NCI-H146 treated with DMSO at 0.1 percent for 48 hours (cell line): ENCODE results near the gene CHADL.
"Not testable (repeated sequence)": the region's sequence is repeated elsewhere in the genome, so short reads cannot be mapped to it uniquely, and the experiment has no call there.

Source experiments
- DNase-seq: peaks from one replicate; lab custom pipeline; 2025; ENCODE audit not compliant: unreplicated experiment; lab: John Stamatoyannopoulos, UW

Gene CHADL

GRCh38 chr22:41240377-41241132, at the start of gene CHADL:
CHADL (minus strand) TSS chr22:41240931; CDS start chr22:41240881, 50 bp downstream.
- no peak for DNase-seq

GRCh38 chr22:41289671-41290070, 48.9 kb upstream of the CHADL start:
- no peak for DNase-seq

DNA sequence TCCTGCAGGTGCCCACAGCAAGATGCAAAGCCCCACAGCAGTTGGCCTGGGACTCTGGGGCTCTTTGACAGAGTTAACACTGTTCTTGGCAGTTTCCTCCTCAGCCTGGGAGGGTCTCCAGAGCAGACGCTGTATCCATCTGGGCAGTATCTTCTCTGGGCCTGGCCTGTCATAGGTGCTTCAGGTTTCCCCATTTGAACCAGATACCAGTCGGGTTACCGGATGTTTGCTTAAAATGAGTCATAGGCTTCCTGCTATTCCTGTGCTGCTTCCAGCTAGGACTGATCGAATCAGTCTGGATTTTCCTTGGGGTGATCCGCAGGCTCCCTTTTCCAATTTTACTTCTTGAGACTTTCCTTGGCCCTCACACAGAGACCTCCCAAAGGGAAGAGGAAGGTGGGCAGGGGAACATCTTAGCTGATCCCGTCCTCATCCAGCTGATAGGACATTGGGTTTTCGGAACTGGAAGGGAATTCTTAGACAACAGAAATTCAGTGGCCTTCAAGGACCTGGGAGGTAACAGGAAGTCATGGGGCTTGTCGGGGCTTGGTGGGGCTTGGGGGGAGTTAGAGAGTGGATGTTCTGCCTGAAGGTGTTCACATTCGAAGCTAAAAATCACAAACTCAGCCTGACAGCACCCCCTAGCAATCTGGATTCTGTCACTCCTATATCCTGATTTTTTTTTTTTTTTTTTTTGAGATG, 47.7 kb upstream of the CHADL start:
- DNase-seq, result peak; percentile 22

GRCh38 chr22:41286639-41287091, 45.9 kb upstream of the CHADL start:
- no peak for DNase-seq

- peak; percentile 92 for DNase-seq
Measured at GRCh38 chr22:41285820-41286638, 45.3 kb upstream of the CHADL start, which contains the start of gene RANGAP1. RANGAP1 (minus strand) TSS chr22:41286187; CDS start chr22:41281044, 5,143 bp downstream.

GRCh38 chr22:41285441-41285819, 44.7 kb upstream of the CHADL start:
- peak; percentile 23 for DNase-seq

DNA sequence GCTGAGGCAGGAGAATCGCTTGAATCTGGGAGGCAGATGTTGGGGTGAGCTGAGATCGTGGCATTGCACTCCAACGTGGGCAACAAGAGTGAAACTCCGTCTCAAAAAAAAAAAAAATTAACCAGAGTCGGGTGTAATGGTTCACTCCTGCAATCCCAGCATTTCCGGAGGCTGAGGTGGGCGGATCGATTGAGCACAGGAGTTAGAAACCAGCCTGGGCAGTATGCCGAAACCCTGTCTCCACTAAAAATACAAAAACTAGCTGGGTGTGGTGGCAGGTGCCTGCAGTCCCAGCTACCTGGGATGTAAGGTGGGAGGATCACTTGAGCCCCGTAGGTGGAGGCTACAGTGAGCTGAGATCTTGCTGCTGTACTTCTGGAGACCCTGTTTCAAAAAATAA, 43.7 kb upstream of the CHADL start:
- no peak for DNase-seq

- no peak for DNase-seq
Measured at GRCh38 chr22:41280854-41281253, 40.1 kb upstream of the CHADL start.

- no peak for DNase-seq
Measured at GRCh38 chr22:41280065-41280464, 39.3 kb upstream of the CHADL start.

GRCh38 chr22:41274856-41275255, 34.1 kb upstream of the CHADL start:
- DNase-seq, result no peak

DNA sequence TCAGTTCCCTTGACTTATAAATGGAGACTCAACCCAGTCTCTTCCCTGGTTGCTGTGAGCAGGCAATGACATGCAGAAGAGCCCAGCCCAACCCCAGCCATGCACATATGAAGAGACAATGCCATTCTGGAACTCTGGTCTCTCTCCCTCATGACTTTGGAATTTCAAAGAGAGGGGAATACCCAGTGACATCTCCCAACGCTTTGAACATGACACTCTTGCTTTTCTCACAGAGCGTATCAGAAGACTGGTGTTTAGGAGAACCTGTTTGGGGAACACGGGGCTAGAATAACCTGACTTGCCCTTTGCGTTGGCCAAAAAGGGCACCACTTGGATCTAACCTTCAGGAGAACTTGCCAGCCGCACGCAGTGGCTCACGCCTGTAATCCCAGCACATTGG, 32.4 kb upstream of the CHADL start:
- no peak for DNase-seq

DNA sequence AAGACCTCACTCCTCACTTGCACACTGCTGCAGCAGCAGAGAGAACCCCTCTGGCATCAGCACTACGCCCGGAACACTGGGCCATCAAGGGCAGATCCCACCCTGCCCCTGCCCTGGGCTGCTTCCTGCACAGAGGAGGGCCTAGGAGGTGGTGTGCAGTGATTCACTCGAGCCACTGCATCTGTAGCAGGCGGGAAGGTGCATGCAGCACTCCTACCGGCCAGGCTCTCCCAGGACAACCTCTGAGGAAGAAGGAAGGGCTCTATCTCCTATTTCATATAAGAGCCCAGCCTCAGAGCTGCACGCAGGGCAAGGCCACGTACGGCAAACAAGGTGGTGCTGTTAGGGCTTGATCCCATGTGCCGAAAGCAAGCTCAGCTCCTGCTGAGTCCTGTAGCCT, 31.1 kb upstream of the CHADL start:
- DNase-seq, result no peak

DNA sequence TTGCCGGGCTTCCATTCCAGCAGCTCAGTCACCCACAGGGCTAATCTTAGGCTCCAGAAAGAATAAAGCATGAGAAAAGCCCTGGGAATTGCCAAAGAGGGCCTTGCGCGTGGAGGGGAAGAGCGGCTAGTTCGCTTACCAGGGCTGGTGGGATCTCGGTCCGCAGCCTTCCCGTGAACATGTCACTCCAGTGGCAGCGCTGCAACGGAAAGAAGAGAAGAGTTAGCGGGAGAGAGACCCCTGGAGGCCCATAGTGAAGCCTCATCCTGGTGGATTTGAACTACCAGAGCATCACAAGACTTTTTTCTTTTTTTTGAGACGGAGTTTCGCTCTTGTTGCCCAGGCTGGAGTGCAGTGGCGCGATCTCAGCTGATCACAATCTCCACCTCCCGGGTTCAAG, 27.2 kb upstream of the CHADL start:
- DNase-seq, result no peak

DNA sequence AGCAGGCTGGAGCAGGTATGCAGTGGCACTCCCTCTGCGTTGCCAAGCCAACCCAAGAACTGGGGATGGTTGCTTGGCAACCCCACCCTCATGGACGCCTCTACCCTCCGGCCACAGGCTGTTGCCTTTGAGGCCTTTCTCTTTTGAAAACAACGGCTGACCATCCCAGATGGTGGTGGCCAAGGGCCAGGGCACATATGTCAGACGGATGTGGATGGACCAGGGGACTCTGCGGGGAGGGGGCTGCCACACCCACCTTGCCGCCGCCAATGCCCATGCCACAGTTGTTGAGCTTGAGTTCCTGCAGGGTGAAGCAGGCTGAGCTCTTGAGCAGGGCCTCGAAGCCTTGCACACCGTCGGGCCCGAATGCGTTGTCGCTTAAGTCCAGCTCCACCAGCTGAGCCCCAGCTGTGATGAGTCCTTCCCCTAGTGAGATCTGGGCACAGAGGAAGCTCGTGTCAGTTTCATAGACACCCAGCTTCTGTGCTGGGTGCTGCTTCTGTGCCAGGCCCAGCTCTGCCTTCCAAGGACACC, 23.7 kb upstream of the CHADL start:
- no peak for DNase-seq

GRCh38 chr22:41263704-41264103, 23.0 kb upstream of the CHADL start:
- DNase-seq, result no peak

DNA sequence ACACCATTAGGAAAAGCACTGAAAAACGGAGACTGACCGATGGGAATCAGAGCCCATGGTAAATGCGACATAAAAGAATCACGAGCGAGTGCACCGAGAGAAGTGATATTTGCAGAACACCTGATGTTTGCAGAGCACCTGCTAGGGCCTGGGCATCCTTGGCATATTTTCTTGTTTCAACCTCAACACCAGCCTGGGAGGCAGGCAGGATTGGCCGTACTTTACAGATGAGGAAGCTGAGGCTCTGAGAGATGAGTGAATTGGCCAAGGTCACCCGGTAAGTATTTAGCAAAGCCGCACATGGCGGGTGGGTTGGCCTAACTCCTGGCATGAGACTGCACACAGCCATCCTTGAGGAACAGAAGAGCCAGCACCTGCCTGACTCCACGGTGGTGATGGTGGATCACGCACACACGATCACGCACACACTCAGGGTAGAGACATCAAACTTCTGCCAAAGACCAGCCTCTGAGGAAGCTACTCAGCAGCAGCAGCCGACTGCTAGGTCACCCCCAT, 21.6 kb upstream of the CHADL start:
- DNase-seq, result no peak

GRCh38 chr22:41261541-41262249, 21.0 kb upstream of the CHADL start:
- DNase-seq, result no peak

GRCh38 chr22:41260871-41261270, 20.1 kb upstream of the CHADL start:
- DNase-seq, result no peak

- DNase-seq, result not testable (repeated sequence)
Measured at GRCh38 chr22:41259756-41260155, 19.0 kb upstream of the CHADL start.

DNA sequence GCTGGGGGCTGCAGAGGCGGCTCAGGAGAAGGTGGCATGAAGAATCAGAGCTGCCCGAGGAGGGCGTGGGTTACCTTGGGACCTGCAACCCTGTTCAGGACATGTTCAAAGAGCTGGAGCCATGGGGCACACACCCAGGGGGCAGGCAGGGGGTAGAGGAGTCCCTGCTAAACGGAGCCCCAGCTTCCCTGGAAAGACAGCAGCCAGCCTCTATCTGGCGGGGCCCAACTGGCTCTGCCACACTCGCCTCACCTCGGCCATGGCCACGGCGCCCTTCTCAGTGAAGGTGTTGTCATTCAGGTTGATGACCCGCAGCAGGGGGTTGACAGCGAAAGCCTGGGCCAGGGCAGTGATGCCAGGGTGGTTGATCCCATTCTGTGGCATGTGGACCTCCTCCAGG, 17.0 kb upstream of the CHADL start:
- no peak for DNase-seq
